ENCODE data around the gene IKZF1. TPM values are rescaled to one million over a fixed set of nuclear protein-coding genes. Genes with fewer than 3 reads are reported as not detected.

Gene IKZF1
- total and polyA plus RNA-seq, 9 of the 15 experiments (the other 6 are each of a cell fraction or from before 2014, with no cell fraction given), result 12.6 to 85.3 (median 44.7) TPM

GRCh38 chr7:50376056-50376820 lies 71.7 kb downstream of the IKZF1 start:
- 93% methylated on average over 15 of the region's 15 CpGs for WGBS (ENCODE audit: insufficient coverage, low coverage, missing lambda C conversion rate)
- DNase-seq (ENCODE audit: extremely low read depth in 1 of 4, low spot score in 3 of 4) (no peak), ATAC-seq (no peak), FAIRE-seq (no peak)
- Histone ChIP-seq H4K20me1 (replicated peaks; ENCODE audit: control insufficient read depth, insufficient read depth, low read length) (no peaks in the 10 kb centered on the region), H3K79me2 (ENCODE audit: control insufficient read depth, insufficient read depth, low read length) (no peaks in the 10 kb centered on the region), H3K36me3 (ENCODE audit: control insufficient read depth, insufficient read depth, low read length) (peaks cover 95% of the 10 kb centered on the region), H3K9me3 (replicated peaks; ENCODE audit: control insufficient read depth, insufficient read depth, low read depth, low read length) (no peaks in the 10 kb centered on the region), H3K27me3 (ENCODE audit: control insufficient read depth in 2 of 2, insufficient read depth in 2 of 2, low read length in 2 of 2) (no peaks in the 10 kb centered on the region), H3K4me1 (replicated peaks in 1 of 2; ENCODE audit: control insufficient read depth in 2 of 2, insufficient read depth in 2 of 2, low read length in 2 of 2) (no peaks in the 10 kb centered on the region), H2AFZ (ENCODE audit: low read depth, low read length) (no peak overlapping the region), H3K4me2 (ENCODE audit: insufficient read depth, low read length) (no peak overlapping the region), H3K4me3 (no peak overlapping the region), H3K9ac (ENCODE audit: insufficient read depth in 1 of 2, low read depth in 2 of 2, low read length in 2 of 2) (no peak overlapping the region), H3K9me1 (ENCODE audit: control insufficient read depth, insufficient read depth, low read length) (no peaks in the 10 kb centered on the region), H3K27ac (ENCODE audit: extremely low read depth, low read depth, low read length) (no peak overlapping the region)
- TF ChIP-seq ZNF830 (CRISPR knock-in tag; IDR thresholded peaks at IDR 0.05), result no peak
- no peak for TF ChIP-seq SMAD4 (CRISPR knock-in tag; conservative IDR thresholded peaks at IDR 0.05)
- TF ChIP-seq SUPT5H (IDR thresholded peaks at IDR 0.05), result no peak
- TF ChIP-seq, protein P1, sequence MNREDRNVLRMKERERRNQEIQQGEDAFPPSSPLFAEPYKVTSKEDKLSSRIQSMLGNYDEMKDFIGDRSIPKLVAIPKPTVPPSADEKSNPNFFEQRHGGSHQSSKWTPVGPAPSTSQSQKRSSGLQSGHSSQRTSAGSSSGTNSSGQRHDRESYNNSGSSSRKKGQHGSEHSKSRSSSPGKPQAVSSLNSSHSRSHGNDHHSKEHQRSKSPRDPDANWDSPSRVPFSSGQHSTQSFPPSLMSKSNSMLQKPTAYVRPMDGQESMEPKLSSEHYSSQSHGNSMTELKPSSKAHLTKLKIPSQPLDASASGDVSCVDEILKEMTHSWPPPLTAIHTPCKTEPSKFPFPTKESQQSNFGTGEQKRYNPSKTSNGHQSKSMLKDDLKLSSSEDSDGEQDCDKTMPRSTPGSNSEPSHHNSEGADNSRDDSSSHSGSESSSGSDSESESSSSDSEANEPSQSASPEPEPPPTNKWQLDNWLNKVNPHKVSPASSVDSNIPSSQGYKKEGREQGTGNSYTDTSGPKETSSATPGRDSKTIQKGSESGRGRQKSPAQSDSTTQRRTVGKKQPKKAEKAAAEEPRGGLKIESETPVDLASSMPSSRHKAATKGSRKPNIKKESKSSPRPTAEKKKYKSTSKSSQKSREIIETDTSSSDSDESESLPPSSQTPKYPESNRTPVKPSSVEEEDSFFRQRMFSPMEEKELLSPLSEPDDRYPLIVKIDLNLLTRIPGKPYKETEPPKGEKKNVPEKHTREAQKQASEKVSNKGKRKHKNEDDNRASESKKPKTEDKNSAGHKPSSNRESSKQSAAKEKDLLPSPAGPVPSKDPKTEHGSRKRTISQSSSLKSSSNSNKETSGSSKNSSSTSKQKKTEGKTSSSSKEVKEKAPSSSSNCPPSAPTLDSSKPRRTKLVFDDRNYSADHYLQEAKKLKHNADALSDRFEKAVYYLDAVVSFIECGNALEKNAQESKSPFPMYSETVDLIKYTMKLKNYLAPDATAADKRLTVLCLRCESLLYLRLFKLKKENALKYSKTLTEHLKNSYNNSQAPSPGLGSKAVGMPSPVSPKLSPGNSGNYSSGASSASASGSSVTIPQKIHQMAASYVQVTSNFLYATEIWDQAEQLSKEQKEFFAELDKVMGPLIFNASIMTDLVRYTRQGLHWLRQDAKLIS (CRISPR knock-in tag; IDR thresholded peaks at IDR 0.05), result no peak
- TF ChIP-seq SAP30 (IDR thresholded peaks at IDR 0.05; ENCODE audit: borderline replicate concordance, insufficient read depth, low read depth, low read length, poor library complexity, severe bottlenecking), result no peak
- no peak for TF ChIP-seq ARID1B (IDR thresholded peaks at IDR 0.05)
- TF ChIP-seq CEBPB (tag; IDR thresholded peaks at IDR 0.05), result no peak
- no peak for TF ChIP-seq POLR2G (IDR thresholded peaks at IDR 0.05; ENCODE audit: low read depth, low read length)
- TF ChIP-seq ZNF41 (CRISPR knock-in tag; conservative IDR thresholded peaks at IDR 0.05), result no peak
- TF ChIP-seq, protein P2, sequence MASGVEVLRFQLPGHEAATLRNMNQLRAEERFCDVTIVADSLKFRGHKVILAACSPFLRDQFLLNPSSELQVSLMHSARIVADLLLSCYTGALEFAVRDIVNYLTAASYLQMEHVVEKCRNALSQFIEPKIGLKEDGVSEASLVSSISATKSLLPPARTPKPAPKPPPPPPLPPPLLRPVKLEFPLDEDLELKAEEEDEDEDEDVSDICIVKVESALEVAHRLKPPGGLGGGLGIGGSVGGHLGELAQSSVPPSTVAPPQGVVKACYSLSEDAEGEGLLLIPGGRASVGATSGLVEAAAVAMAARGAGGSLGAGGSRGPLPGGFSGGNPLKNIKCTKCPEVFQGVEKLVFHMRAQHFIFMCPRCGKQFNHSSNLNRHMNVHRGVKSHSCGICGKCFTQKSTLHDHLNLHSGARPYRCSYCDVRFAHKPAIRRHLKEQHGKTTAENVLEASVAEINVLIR (CRISPR knock-in tag; IDR thresholded peaks at IDR 0.05), result no peak
- no peak for TF ChIP-seq DMBX1 (CRISPR knock-in tag; IDR thresholded peaks at IDR 0.05; ENCODE audit: borderline replicate concordance)
- no peak for TF ChIP-seq HMG20B (CRISPR knock-in tag; IDR thresholded peaks at IDR 0.05)
- TF ChIP-seq MITF (IDR thresholded peaks at IDR 0.05), result no peak
- no peak for TF ChIP-seq ZNF639 (CRISPR knock-in tag; conservative IDR thresholded peaks at IDR 0.05 in 1 of 2, IDR thresholded peaks at IDR 0.05 in 1 of 2)
- POLR2A ChIA-PET, result interaction anchor here (1.2 to 1.5 kb wide), 2 partner anchors 10 to 169 kb away, joined by 3 to 4 read pairs; no protein-coding TSS in a partner anchor
- CTCF ChIA-PET (ENCODE audit: low intra/inter-chr PET ratio), result no interaction called here
- intact Hi-C loops (cut with micrococcal nuclease), result no loop called here
- BruUV-seq (replicated peaks), result no TSS peak
- in situ Hi-C loops (cut with MboI), result no loop called here
